ENCODE data around the gene CEP41.

GRCh38 chr7:130379019-130379418, 61.8 kb downstream of the CEP41 start:
- TF ChIP-seq CTCF (IDR thresholded peaks at IDR 0.05) = no peak
- no peak for TF ChIP-seq POLR2A (IDR thresholded peaks at IDR 0.05)

Measured in Peyer's patch (tissue), 4 donors.